Measurements from ENCODE around the gene PFDN4.

DNA sequence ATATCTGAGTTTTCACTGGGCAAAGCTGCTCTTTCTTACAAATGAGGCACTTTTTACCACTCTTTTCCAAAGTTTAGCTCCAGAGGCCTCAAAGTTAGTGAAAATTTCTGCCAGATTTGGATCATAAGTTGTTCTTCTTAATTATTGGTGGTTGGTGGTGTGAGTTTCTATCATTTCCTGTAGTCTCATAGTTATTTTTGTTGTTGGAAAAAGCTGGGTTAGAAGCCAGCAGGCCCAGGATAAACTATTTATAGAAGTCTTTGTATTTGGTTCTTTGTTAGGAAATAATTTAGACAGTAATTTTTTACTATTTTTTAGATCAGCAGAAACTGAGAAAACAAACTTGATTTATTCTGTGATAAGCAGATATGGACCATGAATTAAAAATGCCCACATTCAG lies 10.6 kb downstream of the PFDN4 start:
- TF ChIP-seq CTCF (IDR thresholded peaks at IDR 0.05 in 8 of 11, conservative IDR thresholded peaks at IDR 0.05 in 3 of 11) = no peak
- TF ChIP-seq POLR2AphosphoS5 (IDR thresholded peaks at IDR 0.05) = no peak
